Measurements from ENCODE around the gene EIF3CL. TPM values are rescaled to one million over a fixed set of nuclear protein-coding genes. Genes with fewer than 3 reads are reported as not detected.
"Not testable (repeated sequence)": the region's sequence is repeated elsewhere in the genome, so short reads cannot be mapped to it uniquely, and the experiment has no call there.

Gene EIF3CL
- total and polyA plus RNA-seq, 9 donors: 6.1 to 230 (median 65.1) TPM

DNA sequence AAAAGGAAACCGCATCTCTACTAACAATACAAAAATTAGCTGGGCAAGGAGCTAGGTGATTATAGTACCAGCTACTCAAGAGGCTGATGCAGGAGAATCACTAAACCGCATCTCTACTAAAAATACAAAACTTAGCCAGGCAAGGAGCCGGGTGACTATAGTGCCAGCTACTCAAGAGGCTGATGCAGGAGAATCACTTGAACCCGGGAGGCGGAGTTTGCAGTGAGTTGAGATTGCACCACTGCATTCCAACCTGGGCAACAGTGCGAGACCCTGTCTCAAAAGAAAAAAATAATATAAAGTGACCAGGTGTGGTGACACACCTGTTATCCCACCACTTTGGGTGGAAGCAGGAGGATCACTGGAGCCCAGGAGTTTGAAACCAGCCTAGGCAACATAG lies 65.4 kb downstream of the EIF3CL start:
- H3K36me3 ChIP-seq; intact Hi-C loops (cut with DNase I); H3K4me1 ChIP-seq (ENCODE audit: insufficient read depth); H3K4me3 ChIP-seq; H3K27me3 ChIP-seq; H3K27ac ChIP-seq; H3K9me3 ChIP-seq; DNase-seq: not testable (repeated sequence)
- 81 to 89% (median 86%) methylated on average over 5 to 6 of the region's 6 CpGs for WGBS, 3 donors

DNA sequence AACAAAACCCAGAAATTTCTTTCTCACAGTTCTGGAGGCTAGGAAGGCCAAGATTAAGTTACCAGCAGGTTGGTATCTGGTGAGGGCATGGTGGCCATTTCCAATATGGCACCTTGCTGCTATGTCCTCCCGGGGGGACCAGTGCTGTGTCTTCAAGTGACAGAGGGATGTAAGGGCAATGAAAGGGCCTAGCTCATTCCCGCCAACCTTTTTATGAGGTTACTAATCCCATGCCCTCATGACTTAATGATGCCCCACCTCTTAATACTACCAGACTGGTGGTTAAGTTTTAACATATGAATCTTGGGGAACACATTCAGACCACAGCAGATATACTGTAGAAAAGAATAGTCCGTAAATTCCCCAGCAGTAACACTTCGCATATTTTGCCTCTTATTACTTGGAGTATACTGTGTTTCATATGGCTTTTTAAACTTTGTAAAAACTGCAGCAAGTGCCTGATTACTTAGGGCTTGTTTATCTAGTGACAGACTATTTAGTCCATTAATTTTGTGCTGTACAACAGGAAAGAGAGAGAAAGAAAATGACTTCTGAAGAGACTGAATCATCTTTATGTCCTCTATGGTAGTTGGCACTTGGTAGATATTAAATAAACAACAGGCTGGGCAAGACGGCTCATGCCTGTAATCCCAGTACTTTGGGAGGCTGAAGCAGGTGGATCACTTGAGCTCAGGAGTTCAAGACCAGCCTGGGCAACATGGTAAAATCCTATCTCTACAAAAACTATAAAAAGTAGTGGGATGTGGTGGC lies 66.5 kb downstream of the EIF3CL start:
- H3K27ac ChIP-seq; H3K4me3 ChIP-seq; H3K27me3 ChIP-seq; H3K4me1 ChIP-seq (ENCODE audit: insufficient read depth); H3K36me3 ChIP-seq; H3K9me3 ChIP-seq; intact Hi-C loops (cut with DNase I); DNase-seq: not testable (repeated sequence)
- 74 to 80% (median 79%) methylated on average over 5 of the region's 5 CpGs for WGBS, 3 donors

DNA sequence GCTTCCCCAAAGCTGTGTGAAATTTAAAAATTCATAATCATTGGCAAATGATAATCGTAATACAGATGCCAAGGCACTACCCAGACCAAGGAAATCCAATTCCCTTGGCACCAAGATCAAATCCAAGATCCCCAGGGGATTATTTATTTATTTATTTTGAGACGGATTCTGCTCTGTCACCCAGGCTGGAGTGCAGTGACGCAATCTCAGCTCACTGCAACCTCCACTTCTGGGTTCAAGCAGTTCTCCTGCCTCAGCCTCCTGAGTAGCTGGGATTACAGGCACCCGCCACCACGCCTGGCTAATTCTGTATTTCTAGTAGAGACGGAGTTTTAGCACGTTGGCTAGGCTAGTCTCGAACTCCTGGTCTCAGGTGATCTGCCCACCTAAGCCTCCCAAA lies 68.0 kb downstream of the EIF3CL start:
- H3K27me3 ChIP-seq; intact Hi-C loops (cut with DNase I); H3K9me3 ChIP-seq; H3K36me3 ChIP-seq; H3K4me1 ChIP-seq (ENCODE audit: insufficient read depth); DNase-seq; H3K27ac ChIP-seq; H3K4me3 ChIP-seq: not testable (repeated sequence)
- 90 to 93% (median 90%) methylated on average over 8 of the region's 8 CpGs for WGBS, 3 donors

DNA sequence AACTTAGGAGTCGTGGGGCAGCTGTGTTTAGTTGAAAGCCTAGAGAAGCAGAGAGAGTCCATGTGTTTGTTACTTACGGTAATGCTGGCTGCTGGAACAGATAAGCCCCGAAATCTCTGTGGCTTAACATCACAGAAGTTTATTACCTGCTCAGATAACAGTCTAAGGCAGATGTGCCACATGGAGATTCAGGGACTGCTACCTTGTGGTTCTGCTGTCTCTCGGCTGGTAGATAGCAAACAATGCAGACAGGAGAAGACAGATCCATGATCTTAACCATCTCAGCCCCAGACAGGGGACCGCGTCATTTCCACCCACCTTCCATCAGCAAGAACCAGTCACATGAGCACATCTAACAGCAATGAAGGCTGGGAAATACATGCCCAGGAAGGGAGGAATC lies 71.0 kb downstream of the EIF3CL start:
- intact Hi-C loops (cut with DNase I); H3K36me3 ChIP-seq; H3K27ac ChIP-seq; H3K4me3 ChIP-seq; H3K4me1 ChIP-seq (ENCODE audit: insufficient read depth); DNase-seq; H3K27me3 ChIP-seq; H3K9me3 ChIP-seq: not testable (repeated sequence)
- WGBS, 3 donors: 38 to 50% (median 43%) methylated on average over 6 of the region's 6 CpGs

DNA sequence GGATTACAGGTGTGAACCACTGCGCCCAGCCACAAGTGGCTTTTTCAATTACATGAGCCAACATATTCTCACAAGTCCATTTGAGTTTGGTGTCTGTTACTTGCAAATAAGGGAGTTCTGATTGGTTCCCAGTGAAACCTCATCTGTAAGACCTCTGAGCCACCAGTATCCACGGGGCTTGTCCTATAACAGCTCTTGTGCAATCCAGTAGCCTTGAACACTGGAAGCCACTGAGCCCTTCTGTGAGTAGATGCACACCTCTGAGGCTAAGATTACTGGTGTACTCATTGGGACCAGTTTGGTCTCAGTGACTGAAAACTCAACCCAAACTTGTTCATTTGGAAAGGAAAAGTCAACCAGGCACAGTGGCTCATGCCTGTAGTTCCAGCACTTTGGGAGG lies 72.7 kb downstream of the EIF3CL start:
- H3K36me3 ChIP-seq, H3K4me3 ChIP-seq: not testable (repeated sequence)
- WGBS, 3 donors: 68 to 75% (median 71%) methylated on average over 2 of the region's 2 CpGs

DNA sequence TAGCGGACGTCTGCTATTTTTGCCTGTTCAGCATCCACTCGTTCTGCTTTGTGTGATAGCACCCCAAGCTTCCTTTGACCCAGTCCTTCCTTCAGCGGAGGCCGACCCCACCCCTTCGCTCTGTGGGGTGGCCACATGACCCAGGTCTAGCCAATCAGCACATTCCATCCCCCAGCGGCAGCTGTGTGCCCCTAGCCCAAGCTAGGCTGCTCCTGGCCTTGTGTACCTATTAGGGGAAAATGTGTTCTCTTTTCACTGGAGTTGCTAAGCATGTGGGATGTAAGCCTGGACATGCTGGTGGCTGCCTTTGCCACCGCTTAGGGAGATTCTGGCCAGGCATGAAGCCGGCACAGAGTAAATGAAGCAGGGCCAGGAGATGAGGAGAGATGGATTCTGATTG lies 73.4 kb downstream of the EIF3CL start:
- DNase-seq; H3K4me1 ChIP-seq (ENCODE audit: insufficient read depth); H3K36me3 ChIP-seq; intact Hi-C loops (cut with DNase I); H3K4me3 ChIP-seq; H3K9me3 ChIP-seq; H3K27me3 ChIP-seq; H3K27ac ChIP-seq: not testable (repeated sequence)
- WGBS, 3 donors: 29 to 34% (median 30%) methylated on average over 6 to 9 of the region's 9 CpGs

More for the DNA sequence above, 72.7 kb downstream of the EIF3CL start:
- DNase-seq; H3K4me1 ChIP-seq (ENCODE audit: insufficient read depth); H3K9me3 ChIP-seq; H3K27me3 ChIP-seq; intact Hi-C loops (cut with DNase I); H3K27ac ChIP-seq: not testable (repeated sequence)

Small RNA genes lying within 50 kb of the gene (microRNA-seq; reads per million reads assigned to microRNA genes)
- gene MIR6862-1: 0 reads per million in 3 donors

Small RNA genes lying within 50 kb of the gene (small RNA-seq; reads per million reads assigned to genes)
- not detected for gene AC138904.2
- not detected for gene MIR6862-1

Other genes with a start within 250 kb of the EIF3CL start
- gene XPO6, start 191.9 kb downstream of the EIF3CL start, total RNA-seq: 10 to 100 TPM; 35.8 to 98.2 (median 65.0) TPM
- 10 to 100 TPM; 30.3 to 87.0 TPM for gene XPO6, start 191.9 kb downstream of the EIF3CL start, polyA plus RNA-seq
- gene SBK1, start 111.3 kb downstream of the EIF3CL start, total RNA-seq: 1 to 10 TPM in 2 of 7 donors, under 1 TPM in 5; 0.37 to 1.5 (median 0.80) TPM
- under 1 TPM; 0.32 to 0.79 TPM for gene SBK1, start 111.3 kb downstream of the EIF3CL start, polyA plus RNA-seq
- gene NPIPB6, start 40.3 kb downstream of the EIF3CL start, total RNA-seq: 1 to 10 TPM in 6 of 7 donors, under 1 TPM in 1; 0.57 to 6.7 (median 3.3) TPM
- gene NPIPB6, start 40.3 kb downstream of the EIF3CL start, polyA plus RNA-seq: under 1 TPM; 0.58 to 0.92 TPM
- gene NPIPB7, start 68.5 kb upstream of the EIF3CL start, total RNA-seq: under 1 TPM in 1 of 7 donors, not detected in 6; 0.35 TPM
- gene NPIPB7, start 68.5 kb upstream of the EIF3CL start, polyA plus RNA-seq: under 1 TPM; 0.23 to 0.29 TPM
- 10 to 100 TPM; 17.8 to 30.9 (median 22.4) TPM for gene CLN3, start 88.2 kb upstream of the EIF3CL start, total RNA-seq
- gene CLN3, start 88.2 kb upstream of the EIF3CL start, polyA plus RNA-seq: 10 to 100 TPM; 15.9 to 32.1 TPM
- 1 to 10 TPM in 1 of 7 donors, under 1 TPM in 6; 0.18 to 1.4 (median 0.48) TPM for gene APOBR, start 90.8 kb upstream of the EIF3CL start, total RNA-seq
- gene APOBR, start 90.8 kb upstream of the EIF3CL start, polyA plus RNA-seq: under 1 TPM; 0.18 to 0.65 TPM
- not detected for gene IL27, start 103.0 kb upstream of the EIF3CL start, total RNA-seq
- gene IL27, start 103.0 kb upstream of the EIF3CL start, polyA plus RNA-seq: not detected
- 100 to 1,000 TPM in 5 of 7 donors, 10 to 100 TPM in 2; 25.5 to 355 (median 129) TPM for gene NUPR1, start 135.1 kb upstream of the EIF3CL start, total RNA-seq
- 100 to 1,000 TPM in 1 of 2 donors, 10 to 100 TPM in 1; 28.5 to 366 TPM for gene NUPR1, start 135.1 kb upstream of the EIF3CL start, polyA plus RNA-seq
- 10 to 100 TPM; 30.6 to 59.8 (median 42.5) TPM for gene SGF29, start 150.1 kb upstream of the EIF3CL start, total RNA-seq
- gene SGF29, start 150.1 kb upstream of the EIF3CL start, polyA plus RNA-seq: 10 to 100 TPM; 28.5 to 54.0 TPM
- gene SULT1A2, start 193.2 kb upstream of the EIF3CL start, total RNA-seq: 1 to 10 TPM in 2 of 7 donors, under 1 TPM in 5; 0.20 to 1.6 (median 0.78) TPM
- gene SULT1A2, start 193.2 kb upstream of the EIF3CL start, polyA plus RNA-seq: 1 to 10 TPM in 1 of 2 donors, under 1 TPM in 1; 0.13 to 1.2 TPM
- 10 to 100 TPM in 5 of 7 donors, 1 to 10 TPM in 2; 5.4 to 22.3 (median 10.3) TPM for gene SULT1A1, start 206.2 kb upstream of the EIF3CL start, total RNA-seq
- 10 to 100 TPM; 11.3 to 54.6 TPM for gene SULT1A1, start 206.2 kb upstream of the EIF3CL start, polyA plus RNA-seq
- 1 to 10 TPM in 2 of 7 donors, under 1 TPM in 3, not detected in 2; 0.28 to 2.7 (median 0.93) TPM for gene NPIPB8, start 234.2 kb upstream of the EIF3CL start, total RNA-seq
- gene NPIPB8, start 234.2 kb upstream of the EIF3CL start, polyA plus RNA-seq: not detected